ENCODE results near the gene MCM5. TPM values are rescaled to one million over a fixed set of nuclear protein-coding genes. Genes with fewer than 3 reads are reported as not detected.

Gene MCM5
- total RNA-seq, 1 experiment from 2014 or later = 194 TPM

DNA sequence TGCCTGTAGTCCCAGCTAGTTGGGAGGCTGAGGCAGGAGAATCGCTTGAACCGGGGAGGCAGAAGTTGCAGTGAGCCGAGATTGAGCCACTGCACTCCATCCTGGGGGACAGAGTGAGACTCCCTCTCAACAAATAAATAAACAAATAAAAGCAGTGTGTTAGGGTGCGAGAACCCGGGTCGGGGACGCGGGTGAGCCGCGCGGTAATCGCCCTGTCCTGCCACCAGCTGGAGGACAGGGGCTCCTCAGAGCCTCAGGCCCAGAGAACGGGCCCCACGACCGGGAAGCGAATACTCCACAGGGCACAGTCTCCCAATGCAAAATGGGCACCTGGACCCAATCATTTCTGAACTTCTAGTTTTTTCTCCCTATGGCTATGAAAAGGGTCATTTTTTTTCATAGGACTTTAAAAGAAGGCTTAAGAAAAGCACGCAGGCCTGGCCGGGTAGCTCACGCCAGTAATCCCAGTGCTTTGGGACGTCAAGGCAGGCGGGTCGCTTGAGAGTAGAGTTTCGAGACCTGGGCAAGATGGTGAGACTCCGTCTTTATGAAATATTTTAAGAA, 744 bp upstream of the MCM5 start:
- ChIA-PET POLR2A (no interaction called here), RAD21 (ENCODE audit: low non-redundant PET in 1 of 2, low total read pairs in 2 of 2, uncharacterized antibody in 2 of 2, unreplicated experiment in 2 of 2) (interaction anchor here in 1 of 2 experiments (0.6 kb wide), 1 partner anchor 41 kb away, joined by 3 read pairs; no protein-coding TSS in a partner anchor), CTCF (interaction anchor here (1.4 kb wide), 1 partner anchor 48 kb away, joined by 4 read pairs; no protein-coding TSS in a partner anchor)
- DNase-seq (ENCODE audit: low read depth, low spot score) (no peak), ATAC-seq (peak; percentile 39)
- Histone ChIP-seq H3K4me1 (ENCODE audit: control insufficient read depth in 1 of 2, insufficient read depth in 2 of 2, low read length in 2 of 2) (peaks cover 9 to 22% of the 10 kb centered on the region in 2 experiments; a peak in 3 of 4 replicates), H4K20me1 (ENCODE audit: insufficient read depth) (no peaks in the 10 kb centered on the region), H2AFZ (ENCODE audit: low read depth, low read length, poor library complexity, severe bottlenecking) (no peak overlapping the region), H3K9ac (ENCODE audit: low read length) (peak overlapping the region; percentile 99), H3K9me3 (ENCODE audit: control insufficient read depth in 1 of 2, insufficient read depth in 1 of 2, low read depth in 1 of 2, low read length in 2 of 2) (no peaks in the 10 kb centered on the region), H3K27ac (ENCODE audit: low read depth, low read length) (peak overlapping the region; percentile 88), H3K36me3 (ENCODE audit: control insufficient read depth in 1 of 2, insufficient read depth in 2 of 2, low read length in 2 of 2) (peaks cover 8 to 31% of the 10 kb centered on the region in 2 experiments), H3K4me2 (ENCODE audit: low read length) (peak overlapping the region; percentile 85), H3K9me2 (ENCODE audit: insufficient read depth) (no peaks in the 10 kb centered on the region), H3K27me3 (ENCODE audit: insufficient read depth, low read length) (no peaks in the 10 kb centered on the region), H3K79me2 (ENCODE audit: insufficient read depth, low read length) (peaks cover 41% of the 10 kb centered on the region), H3K4me3 (replicated peaks in 1 of 2; ENCODE audit: low read depth in 1 of 2, low read length in 2 of 2) (peak overlapping the region; percentile 95 to 98)
- intact Hi-C loops (cut with micrococcal nuclease) = no loop called here
- TF ChIP-seq YY1 (IDR thresholded peaks at IDR 0.05; ENCODE audit: extremely low read depth, insufficient replicate concordance, low read depth, low read length) (no peak), POLR2AphosphoS5 (IDR thresholded peaks at IDR 0.05; ENCODE audit: low read depth, low read length) (no peak), JUND (IDR thresholded peaks at IDR 0.05) (no peak), ZFX (IDR thresholded peaks at IDR 0.05) (peak; percentile 81), ELF1 (IDR thresholded peaks at IDR 0.05; ENCODE audit: borderline replicate concordance, low read depth) (no peak)
- TF ChIP-seq, protein P1, sequence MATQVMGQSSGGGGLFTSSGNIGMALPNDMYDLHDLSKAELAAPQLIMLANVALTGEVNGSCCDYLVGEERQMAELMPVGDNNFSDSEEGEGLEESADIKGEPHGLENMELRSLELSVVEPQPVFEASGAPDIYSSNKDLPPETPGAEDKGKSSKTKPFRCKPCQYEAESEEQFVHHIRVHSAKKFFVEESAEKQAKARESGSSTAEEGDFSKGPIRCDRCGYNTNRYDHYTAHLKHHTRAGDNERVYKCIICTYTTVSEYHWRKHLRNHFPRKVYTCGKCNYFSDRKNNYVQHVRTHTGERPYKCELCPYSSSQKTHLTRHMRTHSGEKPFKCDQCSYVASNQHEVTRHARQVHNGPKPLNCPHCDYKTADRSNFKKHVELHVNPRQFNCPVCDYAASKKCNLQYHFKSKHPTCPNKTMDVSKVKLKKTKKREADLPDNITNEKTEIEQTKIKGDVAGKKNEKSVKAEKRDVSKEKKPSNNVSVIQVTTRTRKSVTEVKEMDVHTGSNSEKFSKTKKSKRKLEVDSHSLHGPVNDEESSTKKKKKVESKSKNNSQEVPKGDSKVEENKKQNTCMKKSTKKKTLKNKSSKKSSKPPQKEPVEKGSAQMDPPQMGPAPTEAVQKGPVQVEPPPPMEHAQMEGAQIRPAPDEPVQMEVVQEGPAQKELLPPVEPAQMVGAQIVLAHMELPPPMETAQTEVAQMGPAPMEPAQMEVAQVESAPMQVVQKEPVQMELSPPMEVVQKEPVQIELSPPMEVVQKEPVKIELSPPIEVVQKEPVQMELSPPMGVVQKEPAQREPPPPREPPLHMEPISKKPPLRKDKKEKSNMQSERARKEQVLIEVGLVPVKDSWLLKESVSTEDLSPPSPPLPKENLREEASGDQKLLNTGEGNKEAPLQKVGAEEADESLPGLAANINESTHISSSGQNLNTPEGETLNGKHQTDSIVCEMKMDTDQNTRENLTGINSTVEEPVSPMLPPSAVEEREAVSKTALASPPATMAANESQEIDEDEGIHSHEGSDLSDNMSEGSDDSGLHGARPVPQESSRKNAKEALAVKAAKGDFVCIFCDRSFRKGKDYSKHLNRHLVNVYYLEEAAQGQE (IDR thresholded peaks at IDR 0.05; ENCODE audit: low read depth) = no peak
- BruUV-seq (replicated peaks) = TSS peak; percentile 96

Data from HCT116 (cell line).